HCT116 (cell line): Measurements from ENCODE around the gene NEK7. TPM values are rescaled to one million over a fixed set of nuclear protein-coding genes. Genes with fewer than 3 reads are reported as not detected.

Source experiments
- ATAC-seq: fragments of 200-7000 bp; cut with Tn5 transposase; 2 replicates; pipeline ENCODE4 v1.9.1; 2020; ENCODE audit warnings: mild to moderate bottlenecking, moderate library complexity
- BruUV-seq: library from RNA; stranded (reverse); fragments of 400-500 nt; replicated peaks from 2 replicates; lab custom pipeline; 2021; lab: Mats Ljungman, UMichigan
- CTCF ChIA-PET: fragments of 300-600 bp; sonication (Branson Sonifier 250); formaldehyde crosslinking; loops from one replicate; lab custom pipeline; 2021; ENCODE audit warnings: antibody characterized with exemption; lab: Charles Lee
- POLR2A ChIA-PET: fragments of 300-600, 350-600 bp; sonication (Branson Sonifier 250); formaldehyde crosslinking; loops from one replicate; lab custom pipeline; 2021; ENCODE audit warnings: antibody characterized with exemption; lab: Charles Lee
- RAD21 ChIA-PET, 2 experiments: fragments of 300-600 bp; sonication (Branson Sonifier 250); formaldehyde crosslinking; loops; one replicate each; lab custom pipeline; 2023; ENCODE audit warnings: low total read pairs in 2 of 2; ENCODE audit not compliant: uncharacterized antibody in 2 of 2, unreplicated experiment in 2 of 2, low non-redundant PET in 1 of 2; lab: Charles Lee
- DNase-seq: peaks from one replicate; pipeline ENCODE4 v3.0.0-alpha.2; 2010; ENCODE audit warnings: low read depth, low spot score
- H2AFZ ChIP-seq: fragments of 200-600 bp; shearing (Covaris generic), sonication (generic); 2 replicates; pipeline ENCODE4 v1.6.1; 2017; ENCODE audit warnings: low read depth, mixed run types, mixed read lengths, antibody characterized with exemption, low read length; ENCODE audit not compliant: poor library complexity, severe bottlenecking
- H3K27ac ChIP-seq: 2 replicates; pipeline ENCODE4 v1.5.1; 2012; ENCODE audit warnings: low read depth, low read length
- H3K27me3 ChIP-seq: fragments of 200-600 bp; sonication (generic); 2 replicates; pipeline ENCODE4 v1.6.1; 2016; ENCODE audit warnings: mixed run types, low read length, mixed read lengths; ENCODE audit not compliant: insufficient read depth
- H3K36me3 ChIP-seq, 2 experiments: fragments of 200-500 bp in 1 of 2; fragments of 200-600 bp in 1 of 2; sonication (Bioruptor generic) in 1 of 2; sonication (generic) in 1 of 2; 2 replicates each; pipeline versions ENCODE4 v1.5.1 to v1.6.1; 2014 to 2016; ENCODE audit warnings: low read length in 2 of 2, inconsistent platforms in 1 of 2, mixed read lengths in 1 of 2, mixed run types in 1 of 2; ENCODE audit not compliant: insufficient read depth in 2 of 2, control insufficient read depth in 1 of 2
- H3K4me1 ChIP-seq, 2 experiments: fragments of 200-600 bp in 1 of 2; sonication (generic) in 1 of 2; 2 replicates each; pipeline versions ENCODE4 v1.5.1 to v1.6.1; 2012 to 2017; ENCODE audit warnings: low read length in 2 of 2, inconsistent platforms in 1 of 2, mild to moderate bottlenecking in 1 of 2, mixed read lengths in 1 of 2, mixed run types in 1 of 2, moderate library complexity in 1 of 2; ENCODE audit not compliant: insufficient read depth in 2 of 2, control insufficient read depth in 1 of 2
- H3K4me2 ChIP-seq: fragments of 200-600 bp; sonication (generic); 2 replicates; pipeline ENCODE4 v1.6.1; 2017; ENCODE audit warnings: mixed run types, low read length, mixed read lengths
- H3K4me3 ChIP-seq, 2 experiments: fragments of 200-600 bp in 1 of 2; sonication (generic) in 1 of 2; replicated peaks in 1 of 2; 2 replicates each; pipeline ENCODE4 v1.5.1; 2011 to 2016; ENCODE audit warnings: low read length in 2 of 2, control low read depth in 1 of 2, low read depth in 1 of 2, mild to moderate bottlenecking in 1 of 2, mixed read lengths in 1 of 2, mixed run types in 1 of 2
- H3K79me2 ChIP-seq: fragments of 200-600 bp; sonication (generic); 2 replicates; pipeline ENCODE4 v1.6.1; 2017; ENCODE audit warnings: mild to moderate bottlenecking, mixed run types, low read length, moderate library complexity, mixed read lengths; ENCODE audit not compliant: insufficient read depth
- H3K9ac ChIP-seq: fragments of 200-600 bp; sonication (generic); 2 replicates; pipeline ENCODE4 v1.6.1; 2016; ENCODE audit warnings: low read length, mixed read lengths
- H3K9me2 ChIP-seq: fragments of 200-600 bp; sonication (generic), shearing (Covaris generic); 2 replicates; pipeline ENCODE4 v1.6.1; 2017; ENCODE audit warnings: mixed run types, mild to moderate bottlenecking, moderate library complexity; ENCODE audit not compliant: insufficient read depth
- H3K9me3 ChIP-seq, 2 experiments: fragments of 200-500 bp in 1 of 2; fragments of 200-600 bp in 1 of 2; sonication (Bioruptor generic) in 1 of 2; sonication (generic) in 1 of 2; 2 replicates each; pipeline ENCODE4 v1.6.1; 2014 to 2017; ENCODE audit warnings: low read length in 2 of 2, mixed read lengths in 2 of 2, inconsistent platforms in 1 of 2, low read depth in 1 of 2, mild to moderate bottlenecking in 1 of 2, mixed run types in 1 of 2, moderate library complexity in 1 of 2; ENCODE audit not compliant: control insufficient read depth in 1 of 2, insufficient read depth in 1 of 2
- H4K20me1 ChIP-seq: fragments of 200-600 bp; sonication (generic), shearing (Covaris generic); 2 replicates; pipeline ENCODE4 v1.6.1; 2017; ENCODE audit warnings: mixed run types, mild to moderate bottlenecking, moderate library complexity; ENCODE audit not compliant: insufficient read depth
- ATF3 ChIP-seq: IDR thresholded peaks from 2 replicates; pipeline ENCODE4 v1.6.1; 2012
- CEBPB ChIP-seq: IDR thresholded peaks from 2 replicates; pipeline ENCODE4 v1.6.1; 2012; ENCODE audit warnings: low read depth
- CTCF ChIP-seq, 3 experiments: fragments of 200-600 bp in 1 of 3; sonication (generic) in 1 of 3; IDR thresholded peaks in 2 of 3; conservative IDR thresholded peaks in 1 of 3; 2 replicates each; pipeline ENCODE4 v1.5.1; 2012 to 2017; ENCODE audit warnings: low read depth in 2 of 3, low read length in 2 of 3, antibody characterized with exemption in 1 of 3, borderline replicate concordance in 1 of 3, control low read depth in 1 of 3, mild to moderate bottlenecking in 1 of 3, mixed read lengths in 1 of 3, mixed run types in 1 of 3, moderate library complexity in 1 of 3; ENCODE audit not compliant: insufficient read depth in 1 of 3
- ELF1 ChIP-seq: IDR thresholded peaks from 2 replicates; pipeline ENCODE4 v1.6.1; 2012; ENCODE audit warnings: low read depth, borderline replicate concordance
- EZH2 ChIP-seq: fragments of 200-600 bp; sonication (generic); IDR thresholded peaks from 2 replicates; pipeline ENCODE4 v1.6.1; 2017; ENCODE audit warnings: antibody characterized with exemption, mixed run types
- EZH2phosphoT487 ChIP-seq: fragments of 200-600 bp; IDR thresholded peaks from 2 replicates; pipeline ENCODE4 v1.6.1; 2018; ENCODE audit warnings: antibody characterized with exemption, borderline replicate concordance
- FOSL1 ChIP-seq: IDR thresholded peaks from 2 replicates; pipeline ENCODE4 v1.6.1; 2012; ENCODE audit warnings: low read depth
- JUND ChIP-seq: IDR thresholded peaks from 2 replicates; pipeline ENCODE4 v1.6.1; 2012
- POLR2A ChIP-seq: IDR thresholded peaks from 2 replicates; pipeline ENCODE4 v1.7.0; 2011; ENCODE audit warnings: borderline replicate concordance; ENCODE audit not compliant: insufficient read depth, insufficient read length; ENCODE audit errors: extremely low read depth
- POLR2AphosphoS5 ChIP-seq: IDR thresholded peaks from 2 replicates; pipeline ENCODE4 v1.6.1; 2011; ENCODE audit warnings: mild to moderate bottlenecking, low read depth, low read length, moderate library complexity
- SIN3A ChIP-seq: IDR thresholded peaks from 2 replicates; pipeline ENCODE4 v1.6.1; 2012; ENCODE audit warnings: low read depth
- SP1 ChIP-seq: IDR thresholded peaks from 2 replicates; pipeline ENCODE4 v1.6.1; 2012; ENCODE audit warnings: low read depth
- SRF ChIP-seq: IDR thresholded peaks from 2 replicates; pipeline ENCODE4 v1.6.1; 2012; ENCODE audit warnings: low read depth
- TCF7L2 ChIP-seq: IDR thresholded peaks from 2 replicates; pipeline ENCODE4 v1.7.0; 2011; ENCODE audit warnings: borderline replicate concordance, inconsistent platforms; ENCODE audit not compliant: insufficient read depth, insufficient read length; ENCODE audit errors: extremely low read depth
- YY1 ChIP-seq: IDR thresholded peaks from 2 replicates; pipeline ENCODE4 v1.6.1; 2011; ENCODE audit warnings: low read length, low read depth, moderate library complexity, mild to moderate bottlenecking; ENCODE audit not compliant: insufficient replicate concordance; ENCODE audit errors: extremely low read depth
- ZFX ChIP-seq: fragments of 450-650 bp; IDR thresholded peaks from 2 replicates; pipeline ENCODE4 v1.6.1; 2017
- ZNF274 ChIP-seq: fragments of 200-500 bp; sonication (Bioruptor generic); IDR thresholded peaks from 2 replicates; pipeline ENCODE4 v1.6.1; 2014; ENCODE audit warnings: mild to moderate bottlenecking, low read depth, low read length, inconsistent platforms
- intact Hi-C: fragments of 100-400 bp; cut with micrococcal nuclease; formaldehyde crosslinking; loops from 2 replicates; pipeline ENCODE4 v1.10.0; 2022
- total RNA-seq: library from RNA; stranded (reverse); gene quantifications from one replicate; pipeline ENCODE4 v1.2.1, GENCODE V29; 2021; ENCODE audit not compliant: unreplicated experiment
- TF ChIP-seq, protein P1 (sequence below): IDR thresholded peaks from 2 replicates; pipeline ENCODE4 v1.6.1; 2011; ENCODE audit warnings: mild to moderate bottlenecking, low read length, moderate library complexity; ENCODE audit not compliant: insufficient replicate concordance; ENCODE audit errors: extremely low read depth

The NEK7 gene
- total RNA-seq, 1 experiment from 2014 or later, result 33.0 TPM

DNA sequence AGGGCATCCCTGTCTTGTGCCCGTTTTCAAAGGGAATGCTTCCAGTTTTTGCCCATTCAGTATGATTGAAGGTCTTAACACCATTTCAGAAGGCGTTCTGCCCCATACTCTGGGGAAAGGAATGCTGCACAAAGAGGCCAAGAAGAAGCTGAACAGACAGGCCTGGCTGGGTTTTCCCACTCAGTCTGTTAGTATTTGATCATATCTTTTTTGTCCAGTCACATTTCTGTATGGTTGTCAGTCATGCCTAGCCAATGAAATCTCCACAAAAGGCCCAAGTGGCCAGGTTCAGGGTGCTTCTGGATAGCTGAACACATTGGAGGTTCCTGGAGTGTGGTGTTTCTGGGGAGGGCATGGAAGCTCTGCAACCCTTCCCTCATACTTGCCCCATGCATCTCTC, 72.1 kb downstream of the NEK7 start:
- Histone ChIP-seq H3K4me2 (no peak overlapping the region), H3K79me2 (no peaks in the 10 kb centered on the region), H3K9ac (no peak overlapping the region), H3K27me3 (no peaks in the 10 kb centered on the region), H4K20me1 (no peaks in the 10 kb centered on the region), H3K36me3 (no peaks in the 10 kb centered on the region), H2AFZ (no peak overlapping the region), H3K4me1 (0 out of 4 replicates have a peak, but pooled peaks cover 0 to 1% of the 10 kb centered on the region in 2 experiments), H3K9me3 (no peaks in the 10 kb centered on the region), H3K4me3 (no peak overlapping the region), H3K9me2 (no peaks in the 10 kb centered on the region; the same call in 1 of the 2 replicates), H3K27ac (no peak overlapping the region)
- ATAC-seq, result no peak
- ChIA-PET CTCF (no interaction called here), POLR2A (no interaction called here), RAD21 (no interaction called here)
- no TSS peak for BruUV-seq
- DNase-seq, result no peak
- intact Hi-C loops, result no loop called here
- TF ChIP-seq SRF, result no peak
- TF ChIP-seq ZFX, result no peak
- TF ChIP-seq CEBPB, result no peak
- no peak for TF ChIP-seq SP1
- no peak for TF ChIP-seq ZNF274
- no peak for TF ChIP-seq POLR2AphosphoS5
- no peak for TF ChIP-seq ELF1
- no peak for TF ChIP-seq TCF7L2
- TF ChIP-seq ATF3, result no peak
- TF ChIP-seq EZH2phosphoT487, result no peak
- no peak for TF ChIP-seq JUND
- TF ChIP-seq SIN3A, result no peak

GRCh38 chr1:198231779-198232178, 75.0 kb downstream of the NEK7 start:
- ATAC-seq (no peak), DNase-seq (no peak)
- ChIA-PET RAD21 (interaction anchor here in 1 of 2 experiments (0.7 kb wide), 1 partner anchor 46 kb away, joined by 5 read pairs; no protein-coding TSS in a partner anchor), CTCF (no interaction called here), POLR2A (no interaction called here)
- no peaks in the 10 kb centered on the region for H3K27me3 ChIP-seq
- intact Hi-C loops, result no loop called here
- no peak overlapping the region for H3K4me3 ChIP-seq
- H3K9ac ChIP-seq, result no peak overlapping the region
- no TSS peak for BruUV-seq
- no peak overlapping the region for H3K4me2 ChIP-seq
- no peaks in the 10 kb centered on the region for H3K9me2 ChIP-seq
- no peak overlapping the region for H2AFZ ChIP-seq
- no peak overlapping the region for H3K27ac ChIP-seq
- peaks cover 0 to 5% of the 10 kb centered on the region in 2 experiments; a peak in 1 of 4 replicates for H3K36me3 ChIP-seq
- no peaks in the 10 kb centered on the region for H4K20me1 ChIP-seq
- H3K4me1 ChIP-seq, result peaks cover 4 to 12% of the 10 kb centered on the region in 2 experiments; a peak in 2 of 4 replicates
- H3K9me3 ChIP-seq, result peaks cover 0 to 6% of the 10 kb centered on the region in 2 experiments; a peak in 1 of 4 replicates
- no peaks in the 10 kb centered on the region for H3K79me2 ChIP-seq
- no peak for TF ChIP-seq CTCF (IDR thresholded peaks at IDR 0.05 in 2 of 3, conservative IDR thresholded peaks at IDR 0.05 in 1 of 3; ENCODE audit: borderline replicate concordance in 1 of 3, insufficient read depth in 1 of 3, low read depth in 2 of 3, low read length in 2 of 3)
- no peak for TF ChIP-seq POLR2AphosphoS5
- TF ChIP-seq FOSL1, result no peak
- no peak for TF ChIP-seq JUND
- no peak for TF ChIP-seq POLR2A
- TF ChIP-seq EZH2, result no peak
- no peak for TF ChIP-seq YY1
- no peak for TF ChIP-seq ZNF274
- TF ChIP-seq SIN3A, result no peak
- TF ChIP-seq, protein P1, sequence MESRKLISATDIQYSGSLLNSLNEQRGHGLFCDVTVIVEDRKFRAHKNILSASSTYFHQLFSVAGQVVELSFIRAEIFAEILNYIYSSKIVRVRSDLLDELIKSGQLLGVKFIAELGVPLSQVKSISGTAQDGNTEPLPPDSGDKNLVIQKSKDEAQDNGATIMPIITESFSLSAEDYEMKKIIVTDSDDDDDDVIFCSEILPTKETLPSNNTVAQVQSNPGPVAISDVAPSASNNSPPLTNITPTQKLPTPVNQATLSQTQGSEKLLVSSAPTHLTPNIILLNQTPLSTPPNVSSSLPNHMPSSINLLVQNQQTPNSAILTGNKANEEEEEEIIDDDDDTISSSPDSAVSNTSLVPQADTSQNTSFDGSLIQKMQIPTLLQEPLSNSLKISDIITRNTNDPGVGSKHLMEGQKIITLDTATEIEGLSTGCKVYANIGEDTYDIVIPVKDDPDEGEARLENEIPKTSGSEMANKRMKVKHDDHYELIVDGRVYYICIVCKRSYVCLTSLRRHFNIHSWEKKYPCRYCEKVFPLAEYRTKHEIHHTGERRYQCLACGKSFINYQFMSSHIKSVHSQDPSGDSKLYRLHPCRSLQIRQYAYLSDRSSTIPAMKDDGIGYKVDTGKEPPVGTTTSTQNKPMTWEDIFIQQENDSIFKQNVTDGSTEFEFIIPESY, result no peak
